Stimulated activated CD8-positive, alpha-beta memory T cell treated with anti-CD3 and anti-CD28 coated beads, Interleukin-4, amount 100 ng/mL, for 48 hours (primary cell): Measurements from ENCODE around the gene PELI1.
"Not testable (repeated sequence)": the region's sequence is repeated elsewhere in the genome, so short reads cannot be mapped to it uniquely, and the experiment has no call there.

Experiments
- DNase-seq: peaks from one replicate; pipeline ENCODE4 v3.0.0-alpha.2; 2020

PELI1 gene

GRCh38 chr2:64120928-64121327 lies 23.3 kb downstream of the PELI1 start:
- DNase-seq, result no peak

GRCh38 chr2:64120008-64120407 lies 24.2 kb downstream of the PELI1 start:
- no peak for DNase-seq

- DNase-seq, result no peak
Measured at GRCh38 chr2:64119369-64119768, 24.9 kb downstream of the PELI1 start.

GRCh38 chr2:64115808-64116598 lies 28.2 kb downstream of the PELI1 start:
- DNase-seq, result no peak

GRCh38 chr2:64114912-64115277 lies 29.3 kb downstream of the PELI1 start:
- no peak for DNase-seq

GRCh38 chr2:64114063-64114911 lies 29.9 kb downstream of the PELI1 start:
- DNase-seq, result no peak

- no peak for DNase-seq
Measured at GRCh38 chr2:64112016-64112415, 32.2 kb downstream of the PELI1 start.

- no peak for DNase-seq
Measured at GRCh38 chr2:64111426-64111825, 32.8 kb downstream of the PELI1 start.

GRCh38 chr2:64108666-64109241 lies 35.5 kb downstream of the PELI1 start:
- DNase-seq, result no peak

- no peak for DNase-seq
Measured at GRCh38 chr2:64106481-64106880, 37.7 kb downstream of the PELI1 start.

GRCh38 chr2:64105670-64106461 lies 38.4 kb downstream of the PELI1 start:
- DNase-seq, result no peak

GRCh38 chr2:64104933-64105332 lies 39.3 kb downstream of the PELI1 start:
- DNase-seq, result no peak

- not testable (repeated sequence) for DNase-seq
Measured at GRCh38 chr2:64102736-64103135, 41.5 kb downstream of the PELI1 start.

- DNase-seq, result no peak
Measured at GRCh38 chr2:64101141-64101591, 43.1 kb downstream of the PELI1 start.

- DNase-seq, result not testable (repeated sequence)
Measured at GRCh38 chr2:64100584-64100983, 43.6 kb downstream of the PELI1 start.

GRCh38 chr2:64094663-64095382 lies 49.4 kb downstream of the PELI1 start:
- DNase-seq, result no peak

- DNase-seq, result no peak
Measured at GRCh38 chr2:64093341-64093740, 50.9 kb downstream of the PELI1 start.

- DNase-seq, result no peak
Measured at GRCh38 chr2:64092502-64092901, 51.7 kb downstream of the PELI1 start.

GRCh38 chr2:64090264-64090663 lies 54.0 kb downstream of the PELI1 start:
- DNase-seq, result no peak

- no peak for DNase-seq
Measured at GRCh38 chr2:64086347-64087082, 57.7 kb downstream of the PELI1 start.

GRCh38 chr2:64085936-64086335 lies 58.3 kb downstream of the PELI1 start:
- no peak for DNase-seq
